Neural crest cell (in vitro differentiated cells): ENCODE results near the gene UNC79. TPM values are rescaled to one million over a fixed set of nuclear protein-coding genes. Genes with fewer than 3 reads are reported as not detected.

Source experiments
- DNase-seq: peaks from one replicate; pipeline ENCODE4 v3.0.0; 2021; ENCODE audit warnings: low read depth, mixed read lengths, low spot score
- H3K27ac Mint-ChIP-seq: one replicate; pipeline ENCODE4 v1.8.0; 2021; ENCODE audit warnings: mild to moderate bottlenecking, mixed read lengths; ENCODE audit not compliant: unreplicated experiment
- H3K27me3 Mint-ChIP-seq: 2 replicates; pipeline ENCODE4 v1.8.0; 2021; ENCODE audit warnings: low read depth, mild to moderate bottlenecking, mixed read lengths
- H3K36me3 Mint-ChIP-seq: 2 replicates; pipeline ENCODE4 v1.8.0; 2021; ENCODE audit warnings: low read depth, mild to moderate bottlenecking, mixed read lengths
- H3K4me1 Mint-ChIP-seq: 2 replicates; pipeline ENCODE4 v1.8.0; 2021; ENCODE audit warnings: mixed read lengths
- H3K4me3 Mint-ChIP-seq: one replicate; pipeline ENCODE4 v1.8.0; 2021; ENCODE audit warnings: mild to moderate bottlenecking, mixed read lengths
- H3K9me3 Mint-ChIP-seq: 2 replicates; pipeline ENCODE4 v1.8.0; 2021; ENCODE audit warnings: mixed read lengths
- total RNA-seq: library from RNA; stranded (reverse); gene quantifications from 2 replicates; pipeline ENCODE4 v1.2.1, GENCODE V29; 2021
- TF ChIP-seq, protein P1 (sequence below): fragments of 200-600 bp; sonication (generic); conservative IDR thresholded peaks from 2 replicates; pipeline ENCODE4 v1.5.0; 2021; ENCODE audit warnings: antibody characterized with exemption, mild to moderate bottlenecking

The UNC79 gene
- total RNA-seq, 1 donor from 2014 or later = 2.2 TPM

DNA sequence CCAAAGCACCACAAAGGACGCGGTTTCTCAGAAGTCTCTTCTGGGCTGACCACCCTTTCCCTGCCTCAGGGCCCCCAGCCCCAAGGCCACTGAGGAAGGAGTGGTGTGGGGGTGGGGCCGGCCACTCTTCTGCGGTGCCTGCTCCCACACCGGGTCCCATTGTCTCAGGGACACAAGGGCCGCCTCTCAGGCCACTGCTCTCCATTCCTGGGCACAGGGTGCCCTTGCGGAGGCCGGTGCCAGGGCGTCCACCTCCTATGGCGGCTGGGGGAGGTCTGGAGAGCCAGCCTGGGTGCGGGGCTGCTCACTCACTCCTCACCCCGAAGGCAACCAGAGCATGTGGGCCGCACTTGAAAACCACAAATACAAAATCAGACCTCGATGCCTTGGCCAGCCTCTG, 313.4 kb downstream of the UNC79 start:
- Mint-ChIP-seq H3K36me3 (no peaks in the 10 kb centered on the region), H3K27ac (no peak overlapping the region), H3K9me3 (no peaks in the 10 kb centered on the region), H3K27me3 (no peaks in the 10 kb centered on the region), H3K4me1 (peaks cover 53% of the 10 kb centered on the region), H3K4me3 (no peak overlapping the region)
- DNase-seq = no peak
- TF ChIP-seq, protein P1, sequence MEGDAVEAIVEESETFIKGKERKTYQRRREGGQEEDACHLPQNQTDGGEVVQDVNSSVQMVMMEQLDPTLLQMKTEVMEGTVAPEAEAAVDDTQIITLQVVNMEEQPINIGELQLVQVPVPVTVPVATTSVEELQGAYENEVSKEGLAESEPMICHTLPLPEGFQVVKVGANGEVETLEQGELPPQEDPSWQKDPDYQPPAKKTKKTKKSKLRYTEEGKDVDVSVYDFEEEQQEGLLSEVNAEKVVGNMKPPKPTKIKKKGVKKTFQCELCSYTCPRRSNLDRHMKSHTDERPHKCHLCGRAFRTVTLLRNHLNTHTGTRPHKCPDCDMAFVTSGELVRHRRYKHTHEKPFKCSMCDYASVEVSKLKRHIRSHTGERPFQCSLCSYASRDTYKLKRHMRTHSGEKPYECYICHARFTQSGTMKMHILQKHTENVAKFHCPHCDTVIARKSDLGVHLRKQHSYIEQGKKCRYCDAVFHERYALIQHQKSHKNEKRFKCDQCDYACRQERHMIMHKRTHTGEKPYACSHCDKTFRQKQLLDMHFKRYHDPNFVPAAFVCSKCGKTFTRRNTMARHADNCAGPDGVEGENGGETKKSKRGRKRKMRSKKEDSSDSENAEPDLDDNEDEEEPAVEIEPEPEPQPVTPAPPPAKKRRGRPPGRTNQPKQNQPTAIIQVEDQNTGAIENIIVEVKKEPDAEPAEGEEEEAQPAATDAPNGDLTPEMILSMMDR = no peak

DNA sequence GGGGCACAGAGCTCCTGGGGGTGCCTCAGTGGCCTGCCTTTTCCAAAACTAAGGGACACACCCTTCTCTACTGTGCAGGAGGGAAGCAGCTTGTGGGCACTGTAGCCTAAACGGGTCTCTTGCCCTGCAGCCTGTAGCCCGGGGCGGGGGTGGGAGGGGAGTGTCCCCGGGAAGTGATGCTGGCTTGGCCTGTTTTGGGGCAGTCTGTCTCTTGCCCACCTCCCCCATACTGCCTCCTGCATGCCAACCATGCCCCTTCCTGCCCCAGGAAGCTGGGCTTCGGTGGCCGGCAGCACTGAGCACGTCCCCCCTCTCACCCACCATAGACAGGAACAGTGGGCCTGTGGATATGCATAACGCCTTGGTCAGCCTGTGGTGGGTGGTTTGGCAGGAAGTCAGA, 314.1 kb downstream of the UNC79 start:
- Mint-ChIP-seq H3K9me3 (no peaks in the 10 kb centered on the region), H3K4me1 (peaks cover 57% of the 10 kb centered on the region), H3K27me3 (no peaks in the 10 kb centered on the region), H3K36me3 (no peaks in the 10 kb centered on the region), H3K4me3 (no peak overlapping the region), H3K27ac (no peak overlapping the region)
- TF ChIP-seq, protein P1 = no peak
- no peak for DNase-seq

DNA sequence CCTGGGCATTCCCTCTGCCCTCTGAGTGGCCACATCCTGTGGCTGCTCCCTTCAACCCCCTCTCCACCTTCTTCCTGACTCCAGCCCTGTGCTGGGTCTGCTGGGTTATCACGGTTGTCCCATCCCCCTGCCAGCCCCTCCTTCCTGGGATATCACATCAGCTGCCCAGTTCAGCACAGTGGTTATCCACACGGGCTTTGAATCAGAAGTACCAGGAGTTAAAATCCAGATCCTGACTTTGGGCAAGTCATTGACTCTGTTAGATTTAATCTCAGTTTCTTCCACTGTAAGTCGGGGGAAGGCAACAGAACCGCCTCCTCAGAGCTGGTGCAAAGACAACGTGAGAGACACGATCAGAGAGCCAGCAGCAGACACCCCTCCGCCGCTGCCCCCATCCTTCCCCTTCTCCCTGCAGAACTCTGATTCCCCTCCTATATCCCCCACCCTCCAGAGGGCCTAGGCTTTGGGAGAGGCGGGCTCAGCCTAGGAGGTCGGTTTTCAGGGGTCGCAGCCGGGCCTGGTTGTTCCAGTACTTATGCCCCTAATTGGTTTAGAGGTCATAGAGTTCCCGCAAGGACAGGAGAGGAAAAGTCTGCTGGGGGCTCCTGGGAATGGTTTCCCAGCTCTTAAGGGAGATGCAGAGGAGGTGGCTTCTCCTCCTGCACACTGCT, 315.0 kb downstream of the UNC79 start:
- Mint-ChIP-seq H3K27me3 (no peaks in the 10 kb centered on the region), H3K4me3 (peak overlapping the region; percentile 4), H3K4me1 (peaks cover 57% of the 10 kb centered on the region), H3K36me3 (no peaks in the 10 kb centered on the region), H3K27ac (peak overlapping the region; percentile 70), H3K9me3 (no peaks in the 10 kb centered on the region)
- TF ChIP-seq, protein P1 = no peak
- no peak for DNase-seq

DNA sequence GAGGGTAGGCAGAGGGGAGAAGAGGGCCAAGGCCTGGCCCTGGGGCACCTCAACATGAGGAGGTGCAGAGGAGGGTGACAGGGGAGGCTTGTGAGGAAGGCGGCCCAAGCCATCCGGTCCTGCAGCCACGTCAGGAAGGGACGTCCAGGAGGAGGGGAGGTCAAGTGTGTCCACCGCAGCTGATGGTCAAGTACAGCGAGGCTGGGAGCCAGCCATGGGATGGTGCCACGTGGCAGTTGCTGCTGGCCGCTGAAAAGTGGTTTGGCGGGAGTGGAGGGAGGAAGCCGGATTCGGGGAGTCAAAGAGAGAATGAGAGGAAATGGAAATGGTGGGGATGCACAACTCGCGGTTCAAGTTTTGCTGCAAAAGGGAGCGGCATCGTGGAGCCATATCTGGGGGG, 316.4 kb downstream of the UNC79 start:
- peaks cover 58% of the 10 kb centered on the region for H3K4me1 Mint-ChIP-seq
- TF ChIP-seq, protein P1 = no peak
- DNase-seq = no peak
- H3K9me3 Mint-ChIP-seq = no peaks in the 10 kb centered on the region
- H3K27me3 Mint-ChIP-seq = no peaks in the 10 kb centered on the region
- peak overlapping the region; percentile 70 for H3K27ac Mint-ChIP-seq
- no peak overlapping the region for H3K4me3 Mint-ChIP-seq
- no peaks in the 10 kb centered on the region for H3K36me3 Mint-ChIP-seq

DNA sequence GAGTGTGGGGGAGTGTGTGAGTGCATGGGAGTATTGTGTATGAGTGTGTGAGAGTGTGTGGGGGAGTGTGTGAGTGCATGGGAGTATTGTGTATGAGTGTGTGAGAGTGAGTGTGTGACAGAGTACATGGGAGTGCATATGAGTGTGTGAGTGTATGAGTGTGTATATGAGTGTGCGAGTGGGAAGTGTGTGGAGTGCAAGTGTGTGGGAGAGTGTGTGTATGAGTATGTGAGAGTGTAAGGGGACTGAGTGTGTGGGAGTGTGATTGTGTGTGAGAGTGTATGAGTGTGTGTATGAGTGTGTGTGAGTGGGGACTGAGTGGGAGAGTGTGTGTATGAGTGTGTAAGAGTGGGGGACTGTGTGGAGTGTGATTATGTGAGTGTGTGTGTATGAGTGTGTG, 316.8 kb downstream of the UNC79 start:
- no peaks in the 10 kb centered on the region for H3K36me3 Mint-ChIP-seq
- no peak overlapping the region for H3K27ac Mint-ChIP-seq
- H3K27me3 Mint-ChIP-seq = no peaks in the 10 kb centered on the region
- H3K4me3 Mint-ChIP-seq = no peak overlapping the region
- TF ChIP-seq, protein P1 = no peak
- no peaks in the 10 kb centered on the region for H3K9me3 Mint-ChIP-seq
- DNase-seq = no peak
- peaks cover 58% of the 10 kb centered on the region for H3K4me1 Mint-ChIP-seq
